HG03378 (cell line): ENCODE measurements around the gene TBC1D9B.
"Not testable (repeated sequence)": the region's sequence is repeated elsewhere in the genome, so short reads cannot be mapped to it uniquely, and the experiment has no call there.

Experiments used
- ATAC-seq: cut with Tn5 transposase; IDR thresholded peaks from one replicate; pipeline ENCODE4 v1.9.1; 2021; ENCODE audit warnings: mild to moderate bottlenecking, moderate library complexity; ENCODE audit not compliant: unreplicated experiment

TBC1D9B gene

GRCh38 chr5:179886190-179886911, 21.3 kb downstream of the TBC1D9B start:
- ATAC-seq, result no peak

DNA sequence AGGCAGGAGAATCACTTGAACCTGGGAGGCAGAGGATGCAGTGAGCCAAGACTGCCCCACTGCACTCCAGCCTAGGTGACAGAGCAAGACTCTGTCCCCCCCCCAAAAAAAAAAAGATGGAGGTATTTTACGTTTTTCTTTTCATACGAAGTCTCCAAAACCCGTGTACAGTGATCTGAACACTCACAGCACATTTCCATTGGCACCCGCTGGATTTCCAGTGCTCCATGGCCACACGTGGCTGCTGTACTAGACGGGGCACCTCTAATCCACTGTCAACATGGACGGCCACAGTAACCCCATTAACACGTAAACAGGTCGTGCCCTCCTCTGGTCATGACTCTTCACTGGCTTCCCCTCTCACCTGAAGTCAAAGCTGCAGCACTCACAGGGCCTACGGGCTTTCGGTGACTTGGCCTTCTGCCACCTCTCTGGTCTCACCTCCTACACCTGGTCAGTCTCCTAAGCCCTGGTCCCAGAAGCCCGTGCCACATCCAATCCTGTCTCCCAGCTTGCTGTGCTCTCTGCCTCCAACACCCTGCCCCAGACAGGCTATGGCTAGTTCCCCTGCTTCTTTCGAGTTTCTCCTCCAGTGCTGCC, 22.1 kb downstream of the TBC1D9B start:
- no peak for ATAC-seq

- ATAC-seq, result no peak
These were observed 24.5 kb downstream of the TBC1D9B start for GRCh38 chr5:179883163-179883562.

DNA sequence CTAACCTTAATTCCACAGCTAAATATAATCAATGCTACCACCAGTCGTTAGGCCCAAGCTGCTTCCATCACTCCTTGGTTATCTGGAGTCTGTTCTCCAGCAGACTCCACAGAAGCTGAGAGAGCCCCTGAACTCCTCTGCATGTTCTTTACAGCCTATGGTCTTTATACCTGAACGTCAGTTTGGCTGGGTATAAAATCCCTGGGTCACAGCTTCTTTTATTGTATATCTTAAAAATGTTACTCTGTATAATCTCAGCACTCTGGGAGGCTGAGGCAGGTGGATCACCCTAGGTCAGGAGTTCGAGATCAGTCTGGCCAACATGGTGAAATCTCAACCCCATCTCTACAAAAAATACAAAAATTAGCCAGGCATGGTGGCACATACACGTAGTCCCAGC, 25.4 kb downstream of the TBC1D9B start:
- no peak for ATAC-seq

DNA sequence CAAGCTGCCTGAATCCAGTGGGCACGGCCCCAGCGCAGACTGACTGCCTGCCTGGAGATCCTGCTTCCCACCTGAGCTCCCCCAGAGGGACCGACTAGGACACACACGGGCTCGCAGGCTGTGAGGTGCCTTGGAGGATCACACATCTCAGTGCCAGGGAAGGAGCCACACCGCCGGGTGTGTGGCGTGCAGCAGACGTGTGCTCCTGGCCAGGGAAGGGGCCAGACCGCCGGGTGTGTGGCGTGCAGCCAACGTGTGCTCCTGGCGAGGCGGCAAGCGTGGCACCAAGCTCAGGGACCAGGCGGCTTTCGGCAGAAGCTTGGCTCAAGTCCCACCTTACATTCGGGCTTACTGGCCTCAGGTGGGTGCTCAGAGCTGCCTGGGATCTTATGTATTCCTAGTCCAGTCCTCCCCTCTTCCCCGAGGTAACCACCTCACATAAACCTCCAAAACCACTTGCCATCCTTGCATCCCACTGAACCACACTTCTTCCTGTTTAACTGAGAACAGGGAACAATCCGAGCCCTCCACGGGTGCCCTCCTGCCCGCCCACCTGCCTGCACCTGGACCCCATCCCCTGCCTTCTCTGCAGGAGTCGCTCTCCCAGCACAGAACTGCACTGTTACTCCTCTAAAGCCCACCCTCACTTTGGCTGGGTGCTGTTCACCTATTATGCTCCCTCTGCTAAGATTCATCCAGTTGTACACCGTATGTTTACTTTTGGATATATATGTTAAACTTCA, 26.7 kb downstream of the TBC1D9B start:
- no peak for ATAC-seq

- ATAC-seq, result no peak
These were observed 27.5 kb downstream of the TBC1D9B start for GRCh38 chr5:179880066-179880650.

- ATAC-seq, result no peak
These were observed 28.0 kb downstream of the TBC1D9B start for GRCh38 chr5:179879690-179880010.

GRCh38 chr5:179879003-179879689, 28.6 kb downstream of the TBC1D9B start:
- ATAC-seq, result no peak

GRCh38 chr5:179878222-179879002, 29.3 kb downstream of the TBC1D9B start:
- ATAC-seq, result no peak

DNA sequence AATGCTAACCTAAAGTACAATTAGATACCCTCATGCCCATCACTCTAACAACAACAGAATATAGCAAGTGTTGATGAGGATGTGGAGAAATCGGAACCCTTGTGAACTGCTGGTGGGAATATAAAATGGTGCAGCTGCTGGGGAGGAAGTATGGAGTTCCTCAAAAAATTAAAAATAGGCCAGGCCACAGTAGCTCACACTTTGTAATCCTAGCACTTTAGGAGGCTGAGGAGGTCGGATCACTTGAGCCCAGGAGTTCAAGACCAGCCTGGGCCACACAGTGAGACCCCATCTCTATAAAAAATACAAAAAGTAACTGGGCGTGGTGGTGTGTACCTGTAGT, 31.1 kb downstream of the TBC1D9B start:
- no peak for ATAC-seq

GRCh38 chr5:179875741-179876609, 31.7 kb downstream of the TBC1D9B start:
- no peak for ATAC-seq

DNA sequence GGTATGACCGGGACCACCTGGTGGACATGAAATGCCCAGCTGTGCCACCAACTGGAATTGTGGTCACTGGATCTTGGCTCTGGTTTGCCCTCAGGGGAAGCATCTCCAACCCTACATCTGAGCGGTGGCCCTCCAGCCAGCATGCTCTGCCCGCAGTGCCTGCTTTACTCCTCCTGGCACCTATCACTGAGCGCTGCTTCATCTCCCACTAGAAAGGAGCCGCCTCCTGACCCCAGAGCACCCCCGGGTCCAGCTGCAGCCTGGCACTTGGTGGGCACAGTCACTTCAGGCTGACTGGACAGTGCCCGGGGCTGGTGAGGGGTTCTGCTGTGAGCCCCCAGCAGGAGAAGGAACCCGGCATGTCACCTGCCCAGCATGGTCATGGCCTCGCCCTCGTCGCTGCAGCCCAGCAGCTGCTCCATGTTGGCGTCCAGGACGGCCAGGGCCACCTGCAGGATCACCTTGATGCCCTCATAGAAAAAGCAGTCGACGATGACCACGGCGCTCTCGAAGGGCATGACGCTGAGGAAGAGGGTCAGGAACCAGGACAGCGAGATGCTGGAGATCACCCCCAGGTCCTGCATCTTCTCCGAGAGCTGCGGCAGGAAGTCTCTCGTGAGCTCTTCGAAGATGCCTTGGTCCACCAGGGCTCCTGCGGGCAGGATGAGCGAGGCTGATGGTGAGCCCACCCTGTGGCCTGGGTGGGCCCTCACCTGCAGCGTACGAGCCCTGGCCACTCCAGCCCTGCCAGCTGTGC, 33.0 kb downstream of the TBC1D9B start:
- no peak for ATAC-seq

DNA sequence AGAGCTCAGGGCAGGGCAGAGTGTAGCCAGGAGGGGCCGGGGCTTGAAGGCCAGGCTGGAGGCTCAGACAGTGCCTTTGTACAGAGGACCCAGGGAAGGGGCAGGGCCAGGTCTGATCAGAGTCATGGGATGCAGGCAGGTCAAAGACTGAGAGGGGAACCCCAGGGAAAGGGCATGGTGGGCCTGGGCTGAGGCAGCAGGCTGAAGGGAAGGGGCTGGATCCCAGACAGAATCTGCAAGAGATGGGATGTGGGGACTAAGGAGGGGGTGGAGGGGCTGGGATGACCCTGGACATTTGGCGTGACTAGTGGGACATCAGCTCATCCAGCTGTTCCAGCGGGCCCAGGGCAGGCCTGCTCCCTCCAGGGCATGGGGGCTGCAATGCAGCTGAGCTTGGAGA, 33.6 kb downstream of the TBC1D9B start:
- ATAC-seq, result no peak

- ATAC-seq, result no peak
These were observed 34.0 kb downstream of the TBC1D9B start for GRCh38 chr5:179873588-179874110.

- ATAC-seq, result no peak
These were observed 34.7 kb downstream of the TBC1D9B start for GRCh38 chr5:179872828-179873575.

DNA sequence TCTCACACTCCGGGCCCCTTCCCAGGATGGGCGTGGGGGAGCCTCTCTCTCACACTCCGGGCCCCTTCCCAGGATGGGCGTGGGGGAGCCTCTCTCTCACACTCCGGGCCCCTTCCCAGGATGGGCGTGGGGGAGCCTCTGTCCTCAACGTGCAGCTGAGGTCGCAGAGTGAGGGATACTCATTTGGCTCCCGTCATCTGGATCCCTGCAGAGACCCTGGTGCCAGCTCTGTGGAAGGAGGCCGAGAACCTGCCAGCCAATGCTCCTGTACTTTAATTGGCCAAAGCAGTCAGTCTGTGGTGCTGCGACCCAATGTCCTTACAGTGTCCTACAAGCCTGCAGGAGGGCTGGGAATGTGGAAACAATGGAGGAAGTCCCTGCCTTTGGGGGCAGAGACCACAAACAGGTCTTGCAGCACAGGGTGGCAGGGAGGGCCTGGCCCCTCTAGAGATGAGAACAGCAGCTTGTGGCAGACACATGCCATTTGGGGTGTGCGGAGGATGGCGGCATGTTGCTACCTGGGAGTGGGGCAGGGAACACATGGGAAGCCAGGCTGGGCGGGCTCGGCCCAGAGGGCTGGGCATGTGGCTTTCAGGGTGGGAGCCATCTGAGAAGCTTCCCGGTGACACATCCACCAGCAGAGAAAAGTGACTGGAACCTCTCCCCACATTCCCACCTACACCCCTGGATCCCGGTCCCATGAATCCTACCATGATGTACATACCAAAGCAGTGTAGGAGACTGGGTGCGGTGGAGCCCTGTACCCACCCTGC, 35.5 kb downstream of the TBC1D9B start:
- no peak for ATAC-seq

GRCh38 chr5:179871533-179871932, 36.2 kb downstream of the TBC1D9B start:
- ATAC-seq, result not testable (repeated sequence)
